GM23248 (cell line): Measurements from ENCODE around the gene MYL12B. TPM values are rescaled to one million over a fixed set of nuclear protein-coding genes. Genes with fewer than 3 reads are reported as not detected.

ENCODE experiments used
- DNase-seq: peaks from one replicate; pipeline ENCODE4 v3.0.0-alpha.2; 2015
- H2AFZ ChIP-seq: fragments of 200-600 bp; sonication (generic); 2 replicates; pipeline ENCODE4 v1.6.1; 2016; ENCODE audit warnings: antibody characterized with exemption
- H3F3A ChIP-seq: fragments of 200-600 bp; sonication (generic); 2 replicates; pipeline ENCODE4 v1.6.1; 2016; ENCODE audit warnings: mild to moderate bottlenecking, antibody characterized with exemption, mixed run types; ENCODE audit not compliant: insufficient read depth
- H3K27ac ChIP-seq: fragments of 200-600 bp; sonication (generic); 2 replicates; pipeline ENCODE4 v1.5.1; 2016; ENCODE audit warnings: mild to moderate bottlenecking
- H3K27me3 ChIP-seq: fragments of 200-600 bp; sonication (generic); replicated peaks from 2 replicates; pipeline ENCODE4 v1.6.1; 2016; ENCODE audit warnings: mild to moderate bottlenecking; ENCODE audit not compliant: insufficient read depth
- H3K36me3 ChIP-seq: fragments of 200-600 bp; sonication (generic); 2 replicates; pipeline ENCODE4 v1.6.1; 2016; ENCODE audit warnings: low read depth, mild to moderate bottlenecking
- H3K4me1 ChIP-seq: fragments of 200-600 bp; sonication (generic); 2 replicates; pipeline ENCODE4 v1.6.1; 2016; ENCODE audit warnings: mild to moderate bottlenecking; ENCODE audit not compliant: insufficient read depth
- H3K4me2 ChIP-seq: fragments of 200-600 bp; sonication (generic); one replicate; pipeline ENCODE4 v1.6.1; 2016; ENCODE audit warnings: mild to moderate bottlenecking; ENCODE audit not compliant: unreplicated experiment
- H3K4me3 ChIP-seq: fragments of 200-600 bp; sonication (generic); 2 replicates; pipeline ENCODE4 v1.5.1; 2016; ENCODE audit warnings: mild to moderate bottlenecking
- H3K79me2 ChIP-seq: fragments of 200-600 bp; sonication (generic); 2 replicates; pipeline ENCODE4 v1.6.1; 2016; ENCODE audit warnings: mild to moderate bottlenecking; ENCODE audit not compliant: insufficient read depth
- H3K9ac ChIP-seq: fragments of 200-600 bp; sonication (generic); 2 replicates; pipeline ENCODE4 v1.6.1; 2016; ENCODE audit warnings: mild to moderate bottlenecking
- H3K9me2 ChIP-seq: fragments of 200-600 bp; sonication (generic); 2 replicates; pipeline ENCODE4 v1.6.1; 2016; ENCODE audit warnings: mixed run types, mild to moderate bottlenecking, moderate library complexity; ENCODE audit not compliant: insufficient read depth
- H3K9me3 ChIP-seq: fragments of 200-600 bp; sonication (generic); one replicate; pipeline ENCODE4 v1.6.1; 2017; ENCODE audit warnings: low read depth
- H4K20me1 ChIP-seq: fragments of 200-600 bp; sonication (generic); 2 replicates; pipeline ENCODE4 v1.6.0; 2016; ENCODE audit not compliant: insufficient read depth
- EZH2 ChIP-seq: fragments of 200-600 bp; sonication (generic); IDR thresholded peaks from 2 replicates; pipeline ENCODE4 v1.6.1; 2018; ENCODE audit warnings: antibody characterized with exemption, mild to moderate bottlenecking; ENCODE audit not compliant: insufficient read depth, poor library complexity, severe bottlenecking
- EZH2phosphoT487 ChIP-seq: fragments of 200-600 bp; sonication (generic); IDR thresholded peaks from 2 replicates; pipeline ENCODE4 v1.6.1; 2018; ENCODE audit warnings: antibody characterized with exemption, moderate library complexity, mild to moderate bottlenecking, low read depth; ENCODE audit not compliant: insufficient read depth
- WGBS, 2 experiments: methylation state at CpG; one replicate each; pipeline ENCODE4 v1.1.6; 2015 to 2017; ENCODE audit warnings: low lambda C conversion rate in 2 of 2, low coverage in 1 of 2; ENCODE audit errors: missing lambda C conversion rate in 2 of 2; 5-methylcytosine and 5-hydroxymethylcytosine counted together
- in situ Hi-C: fragments of 300-500 bp; cut with MboI; formaldehyde crosslinking; loops from 2 replicates; pipeline ENCODE4 v1.15.0; 2020
- polyA plus RNA-seq: library from polyadenylated mRNA; unstranded; fragments of >200 nt; fragmentation: Nextera tagmentation; extraction: Ambion mirVana; gene quantifications from 2 replicates; pipeline ENCODE4 v1.2.1, GENCODE V29; 2016
- total RNA-seq: library from RNA; depleted of rRNA; stranded (reverse); fragments of >200 nt; shearing (Covaris generic); gene quantifications from 2 replicates; pipeline ENCODE4 v1.2.3, GENCODE V29; 2014

MYL12B gene
- total and polyA plus RNA-seq, 2 experiments from 2014 or later: 614 to 1,219 TPM

DNA sequence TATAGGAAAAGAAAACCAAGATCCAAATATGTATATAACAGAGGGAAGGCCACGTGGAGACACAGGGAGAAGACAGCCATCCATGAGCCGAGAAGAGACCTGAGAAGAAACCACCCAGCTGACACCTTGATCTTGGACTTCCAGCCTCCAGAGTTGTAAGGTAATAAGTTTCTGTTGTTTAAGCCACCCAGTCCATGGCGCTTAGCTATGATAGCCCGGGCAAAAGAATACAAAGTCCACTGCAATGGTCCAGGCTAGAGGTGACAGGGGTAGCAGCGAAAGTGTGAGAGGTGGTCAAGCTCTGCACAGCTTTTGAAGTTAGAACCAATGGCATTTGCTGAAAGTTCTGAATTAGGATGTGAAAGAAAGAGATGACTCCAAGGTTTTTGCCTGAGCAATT is 44.9 kb upstream of the MYL12B start:
- H3K4me1 ChIP-seq: no peaks in the 10 kb centered on the region
- H3K9me3 ChIP-seq: no peaks in the 10 kb centered on the region
- H3F3A ChIP-seq: no peaks in the 10 kb centered on the region
- H4K20me1 ChIP-seq: no peaks in the 10 kb centered on the region
- no peaks in the 10 kb centered on the region for H3K79me2 ChIP-seq
- no peaks in the 10 kb centered on the region for H3K27me3 ChIP-seq
- no peaks in the 10 kb centered on the region for H3K9me2 ChIP-seq
- no peak overlapping the region for H3K4me2 ChIP-seq
- no peaks in the 10 kb centered on the region for H3K36me3 ChIP-seq
- no peak for DNase-seq
- in situ Hi-C loops: no loop called here
- TF ChIP-seq EZH2phosphoT487: no peak
- TF ChIP-seq EZH2: no peak
- no peak overlapping the region for H3K4me3 ChIP-seq
- H2AFZ ChIP-seq: no peak overlapping the region
- H3K27ac ChIP-seq: no peak overlapping the region
- H3K9ac ChIP-seq: no peak overlapping the region
- WGBS, 2 experiments: 71 to 72% methylated on average over 5 of the region's 5 CpGs

DNA sequence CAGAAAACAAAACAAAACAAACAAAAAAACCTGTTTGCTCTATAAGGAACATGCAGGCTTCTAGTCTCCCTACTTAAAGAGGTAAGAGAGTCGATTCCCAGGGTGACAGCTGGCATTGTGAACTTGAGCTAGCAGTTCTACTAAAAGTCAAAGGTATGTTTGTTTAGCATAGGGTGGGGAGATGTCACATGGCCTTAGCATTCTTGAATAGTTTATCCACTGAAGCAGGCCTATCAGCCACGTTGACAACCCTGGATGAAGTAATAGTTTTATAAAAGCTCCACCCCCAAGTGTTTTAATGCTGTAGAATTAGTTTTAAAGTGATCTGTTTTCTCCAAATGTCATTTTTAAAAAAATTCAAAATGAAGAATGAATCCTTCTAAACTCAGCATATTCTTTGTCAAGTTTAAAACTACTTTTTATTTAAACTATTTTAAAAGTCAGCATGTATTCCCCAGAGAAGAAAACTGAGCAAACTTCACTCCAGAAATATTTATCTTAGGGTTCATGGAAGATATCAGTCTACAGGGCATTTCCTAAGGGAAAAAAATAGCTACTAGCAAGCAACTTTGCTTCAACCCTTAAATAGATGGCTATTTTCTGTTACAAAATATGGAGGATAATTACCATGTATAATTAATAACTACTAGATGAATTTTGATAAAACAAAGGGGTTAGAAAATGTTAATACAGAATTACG is 43.8 kb upstream of the MYL12B start:
- H3K27me3 ChIP-seq: no peaks in the 10 kb centered on the region
- H3K27ac ChIP-seq: no peak overlapping the region
- H3K9me3 ChIP-seq: no peaks in the 10 kb centered on the region
- no peak overlapping the region for H3K9ac ChIP-seq
- H3K36me3 ChIP-seq: no peaks in the 10 kb centered on the region
- no peaks in the 10 kb centered on the region for H3K9me2 ChIP-seq
- H3K79me2 ChIP-seq: no peaks in the 10 kb centered on the region
- in situ Hi-C loops: no loop called here
- H3K4me2 ChIP-seq: no peak overlapping the region
- H2AFZ ChIP-seq: peak overlapping the region; percentile 63
- peak; percentile 15 for DNase-seq
- H3F3A ChIP-seq: no peaks in the 10 kb centered on the region
- H3K4me3 ChIP-seq: no peak overlapping the region
- no peaks in the 10 kb centered on the region for H4K20me1 ChIP-seq
- WGBS, 2 experiments: 36 to 51% methylated on average over 3 of the region's 3 CpGs
- H3K4me1 ChIP-seq: no peaks in the 10 kb centered on the region
- TF ChIP-seq EZH2 (no peak), EZH2phosphoT487 (no peak)

DNA sequence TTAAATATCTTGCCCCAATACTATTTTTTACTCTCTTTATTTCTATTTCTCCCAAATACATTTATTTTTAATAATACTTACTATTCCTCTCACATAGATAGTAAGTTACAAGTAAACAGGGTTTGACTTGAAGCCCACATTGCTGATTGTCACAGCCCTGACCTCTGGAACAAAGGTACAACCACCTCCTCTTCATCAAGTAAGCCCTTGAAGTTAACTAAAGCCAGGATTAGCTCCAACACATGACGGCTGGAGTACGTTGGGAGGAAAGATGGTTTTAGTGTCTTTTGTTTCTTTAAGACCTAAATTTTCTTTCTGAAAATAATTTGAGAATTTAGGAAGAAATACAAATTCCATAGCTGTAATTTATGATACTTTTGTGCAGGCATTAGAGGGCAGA is 43.1 kb upstream of the MYL12B start:
- Histone ChIP-seq H3K4me1 (no peaks in the 10 kb centered on the region), H3K9me3 (no peaks in the 10 kb centered on the region), H4K20me1 (no peaks in the 10 kb centered on the region), H3K27ac (no peak overlapping the region), H3K27me3 (no peaks in the 10 kb centered on the region), H3K79me2 (no peaks in the 10 kb centered on the region), H3K4me2 (no peak overlapping the region), H3K4me3 (no peak overlapping the region), H3K9me2 (no peaks in the 10 kb centered on the region), H3K36me3 (no peaks in the 10 kb centered on the region), H2AFZ (no peak overlapping the region), H3K9ac (no peak overlapping the region), H3F3A (no peaks in the 10 kb centered on the region)
- WGBS, 2 experiments: 95 to 96% methylated on average over 2 of the region's 2 CpGs
- DNase-seq: no peak
- in situ Hi-C loops: no loop called here
- no peak for TF ChIP-seq EZH2

DNA sequence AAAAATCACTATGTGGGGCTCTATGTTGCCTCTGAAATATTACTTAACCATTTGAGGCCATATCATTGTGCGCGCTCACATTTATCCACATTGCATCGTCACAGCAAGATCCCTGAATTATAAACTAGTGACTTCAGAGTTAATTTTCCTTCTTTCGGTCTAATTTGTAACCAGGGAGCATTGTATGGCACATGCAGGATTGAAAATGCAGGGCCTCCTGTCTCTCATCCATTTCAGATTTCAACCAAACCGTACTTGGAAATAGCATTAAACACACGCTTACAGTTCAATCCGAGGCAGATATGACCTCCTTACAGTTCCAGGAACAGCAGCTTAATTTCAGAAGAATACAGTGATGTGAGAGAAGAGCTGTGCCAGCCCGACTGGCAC is 42.7 kb upstream of the MYL12B start:
- WGBS, 2 experiments: 74 to 80% methylated on average over 8 of the region's 8 CpGs
- DNase-seq: no peak
- H3K79me2 ChIP-seq: no peaks in the 10 kb centered on the region
- H3K27me3 ChIP-seq: no peaks in the 10 kb centered on the region
- no peak overlapping the region for H3K27ac ChIP-seq
- H3K36me3 ChIP-seq: no peaks in the 10 kb centered on the region
- H3K4me1 ChIP-seq: no peaks in the 10 kb centered on the region
- H2AFZ ChIP-seq: no peak overlapping the region; the same call in 1 of the 2 replicates
- no peaks in the 10 kb centered on the region for H4K20me1 ChIP-seq
- in situ Hi-C loops: no loop called here
- H3K4me2 ChIP-seq: no peak overlapping the region
- no peak overlapping the region for H3K4me3 ChIP-seq
- H3K9ac ChIP-seq: no peak overlapping the region
- H3F3A ChIP-seq: no peaks in the 10 kb centered on the region
- no peaks in the 10 kb centered on the region for H3K9me2 ChIP-seq
- TF ChIP-seq EZH2: no peak
- TF ChIP-seq EZH2phosphoT487: no peak
- H3K9me3 ChIP-seq: no peaks in the 10 kb centered on the region
